ENCODE data around the gene TLK1. TPM values are rescaled to one million over a fixed set of nuclear protein-coding genes. Genes with fewer than 3 reads are reported as not detected.

The TLK1 gene
- polyA plus RNA-seq, 1 experiment, result 28.3 TPM

DNA sequence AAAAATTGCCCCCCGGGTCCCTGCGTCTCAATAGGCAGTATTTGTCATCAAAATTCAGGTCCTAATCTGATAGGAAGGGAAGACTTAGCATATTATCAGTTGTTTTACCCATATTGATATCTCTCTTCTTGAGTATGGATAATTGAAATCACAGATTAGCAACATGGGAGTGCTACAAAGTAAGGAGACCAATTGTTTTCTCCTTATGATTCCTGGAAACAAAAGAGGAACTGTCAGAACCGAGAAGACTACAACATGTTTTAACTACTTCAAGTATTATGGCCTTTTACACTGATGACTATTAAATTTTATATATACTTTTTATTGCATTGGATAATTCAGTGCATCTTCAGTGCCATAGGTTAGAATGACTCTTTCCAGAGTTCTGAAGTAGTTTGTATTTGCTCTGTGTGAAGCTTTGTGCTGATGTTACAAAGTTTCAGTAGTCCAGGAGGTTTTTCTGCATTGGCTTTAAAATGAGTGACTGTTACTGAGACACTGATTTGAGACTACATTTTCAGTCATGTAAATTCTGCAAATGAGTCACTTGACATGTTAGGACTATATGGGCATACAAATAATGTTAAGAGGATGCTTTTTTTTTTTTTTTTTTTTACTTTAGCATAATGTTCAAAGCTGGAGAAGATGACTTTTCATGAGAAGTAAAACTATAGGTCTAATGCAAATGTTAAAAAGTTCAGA lies 19.7 kb upstream of the TLK1 start:
- ChIA-PET POLR2A (no interaction called here), CTCF (interaction anchor here (0.5 kb wide), 1 partner anchor 391 kb away, joined by 3 read pairs; no protein-coding TSS in a partner anchor)
- no peak overlapping the region for H3K27ac ChIP-seq (ENCODE audit: low read depth, low read length)
- no peaks in the 10 kb centered on the region for H3K27me3 ChIP-seq (ENCODE audit: control insufficient read depth, insufficient read depth, low read length)
- no peaks in the 10 kb centered on the region for H3K9me3 ChIP-seq (ENCODE audit: control insufficient read depth, insufficient read depth, low read length)
- no peak overlapping the region for H3K4me3 ChIP-seq (ENCODE audit: low read depth, low read length)
- TF ChIP-seq CTCF (IDR thresholded peaks at IDR 0.05; ENCODE audit: low read depth, low read length), result no peak
- no peak for DNase-seq (ENCODE audit: low read depth, low spot score)

- H3K4me3 ChIP-seq (ENCODE audit: low read depth, low read length), result no peak overlapping the region
- H3K27me3 ChIP-seq (ENCODE audit: control insufficient read depth, insufficient read depth, low read length), result no peaks in the 10 kb centered on the region
- no peak for TF ChIP-seq CTCF (IDR thresholded peaks at IDR 0.05; ENCODE audit: low read depth, low read length)
- H3K27ac ChIP-seq (ENCODE audit: low read depth, low read length), result no peak overlapping the region
- H3K9me3 ChIP-seq (ENCODE audit: control insufficient read depth, insufficient read depth, low read length), result no peaks in the 10 kb centered on the region
- DNase-seq (ENCODE audit: low read depth, low spot score), result no peak
- ChIA-PET POLR2A (no interaction called here), CTCF (no interaction called here)
These were observed 18.3 kb upstream of the TLK1 start for GRCh38 chr2:171178993-171179392.

GRCh38 chr2:171176516-171176915 lies 15.8 kb upstream of the TLK1 start:
- no peak for TF ChIP-seq CTCF (IDR thresholded peaks at IDR 0.05; ENCODE audit: low read depth, low read length)
- Histone ChIP-seq H3K27ac (ENCODE audit: low read depth, low read length) (no peak overlapping the region), H3K9me3 (ENCODE audit: control insufficient read depth, insufficient read depth, low read length) (no peaks in the 10 kb centered on the region), H3K27me3 (ENCODE audit: control insufficient read depth, insufficient read depth, low read length) (no peaks in the 10 kb centered on the region), H3K4me3 (ENCODE audit: low read depth, low read length) (no peak overlapping the region)
- ChIA-PET POLR2A (no interaction called here), CTCF (no interaction called here)
- DNase-seq (ENCODE audit: low read depth, low spot score), result no peak

- no peak overlapping the region for H3K27ac ChIP-seq (ENCODE audit: low read depth, low read length)
- no peak for DNase-seq (ENCODE audit: low read depth, low spot score)
- H3K27me3 ChIP-seq (ENCODE audit: control insufficient read depth, insufficient read depth, low read length), result no peaks in the 10 kb centered on the region
- no peak overlapping the region for H3K4me3 ChIP-seq (ENCODE audit: low read depth, low read length)
- POLR2A ChIA-PET, result no interaction called here
- no peak for TF ChIP-seq CTCF (IDR thresholded peaks at IDR 0.05; ENCODE audit: low read depth, low read length)
- CTCF ChIA-PET, result interaction anchor here (0.7 to 1.0 kb wide), 2 partner anchors 87 to 245 kb away, joined by 3 to 5 read pairs; partner anchors contain the start of gene GORASP2
- H3K9me3 ChIP-seq (ENCODE audit: control insufficient read depth, insufficient read depth, low read length), result no peaks in the 10 kb centered on the region
These were observed 13.4 kb upstream of the TLK1 start for GRCh38 chr2:171174075-171174474.

DNA sequence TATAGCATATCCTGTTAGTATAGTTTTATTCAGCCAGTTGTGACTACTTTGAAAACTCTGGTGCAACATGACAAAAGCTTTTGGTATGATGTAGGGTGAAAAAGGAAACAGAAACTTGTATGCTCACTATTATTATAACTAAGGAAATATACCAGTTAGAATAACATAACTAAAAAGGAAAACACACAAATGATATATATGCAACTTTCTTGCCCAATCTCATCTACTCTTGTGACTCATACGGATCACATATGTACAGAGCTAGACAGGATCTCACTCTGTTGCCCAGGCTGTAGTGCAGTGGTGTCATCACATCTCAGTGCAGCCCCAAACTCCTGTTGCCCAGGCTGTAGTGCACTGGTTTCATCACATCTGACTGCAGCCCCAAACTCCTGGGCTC lies 12.4 kb upstream of the TLK1 start:
- no peak overlapping the region for H3K27ac ChIP-seq (ENCODE audit: low read depth, low read length)
- DNase-seq (ENCODE audit: low read depth, low spot score), result no peak
- H3K4me3 ChIP-seq (ENCODE audit: low read depth, low read length), result no peak overlapping the region
- no peaks in the 10 kb centered on the region for H3K9me3 ChIP-seq (ENCODE audit: control insufficient read depth, insufficient read depth, low read length)
- POLR2A ChIA-PET, result no interaction called here
- no peaks in the 10 kb centered on the region for H3K27me3 ChIP-seq (ENCODE audit: control insufficient read depth, insufficient read depth, low read length)
- CTCF ChIA-PET, result no interaction called here
- TF ChIP-seq CTCF (IDR thresholded peaks at IDR 0.05; ENCODE audit: low read depth, low read length), result no peak

Measured in AG04450 (cell line).